Keratinocyte (primary cell): ENCODE results near the gene GRIK2. TPM values are rescaled to one million over a fixed set of nuclear protein-coding genes. Genes with fewer than 3 reads are reported as not detected.
"Not testable (repeated sequence)": the region's sequence is repeated elsewhere in the genome, so short reads cannot be mapped to it uniquely, and the experiment has no call there.

Source experiments
- DNase-seq: peaks from one replicate; pipeline ENCODE4 v3.0.0-alpha.2; 2011; ENCODE audit warnings: low read depth, missing footprints, low spot score
- FAIRE-seq: peaks from 2 replicates; lab custom pipeline; 2011; peaks lifted over from hg19 to GRCh38; lab: Jason Lieb, UNC
- H2AFZ ChIP-seq: 2 replicates; pipeline ENCODE4 v1.6.0; 2012; ENCODE audit warnings: low read length, control low read depth, inconsistent platforms; ENCODE audit not compliant: control insufficient read depth
- H3K27ac ChIP-seq: 2 replicates; pipeline ENCODE4 v1.5.1; 2011; ENCODE audit warnings: low read length; ENCODE audit not compliant: control insufficient read depth, insufficient read depth
- H3K27me3 ChIP-seq: 3 replicates; pipeline ENCODE4 v1.6.0; 2011; ENCODE audit warnings: low read length; ENCODE audit not compliant: control insufficient read depth, insufficient read depth; ENCODE audit errors: extremely low read depth
- H3K36me3 ChIP-seq, 2 experiments: 2 replicates in 1 of 2; 3 replicates in 1 of 2; pipeline ENCODE4 v1.5.1; 2011; ENCODE audit warnings: low read length in 2 of 2, mild to moderate bottlenecking in 1 of 2; ENCODE audit not compliant: control insufficient read depth in 2 of 2, insufficient read depth in 2 of 2; ENCODE audit errors: extremely low read depth in 1 of 2
- H3K4me1 ChIP-seq: 3 replicates; pipeline ENCODE4 v1.5.1; 2011; ENCODE audit warnings: low read length; ENCODE audit not compliant: control insufficient read depth, insufficient read depth; ENCODE audit errors: extremely low read depth
- H3K4me2 ChIP-seq: 3 replicates; pipeline ENCODE4 v1.6.0; 2011; ENCODE audit warnings: low read depth, low read length; ENCODE audit not compliant: control insufficient read depth, insufficient read depth; ENCODE audit errors: extremely low read depth
- H3K4me3 ChIP-seq, 3 experiments: fragments of 200-600 bp in 1 of 3; sonication (generic) in 1 of 3; 2 replicates in 2 of 3; 3 replicates in 1 of 3; pipeline ENCODE4 v1.5.1; 2011 to 2016; ENCODE audit warnings: low read length in 3 of 3, mild to moderate bottlenecking in 3 of 3, control low read depth in 2 of 3, inconsistent platforms in 1 of 3, low read depth in 1 of 3, mixed read lengths in 1 of 3, mixed run types in 1 of 3, moderate library complexity in 1 of 3; ENCODE audit not compliant: control insufficient read depth in 2 of 3, insufficient read depth in 2 of 3; ENCODE audit errors: extremely low read depth in 1 of 3
- H3K79me2 ChIP-seq: 2 replicates; pipeline ENCODE4 v1.6.0; 2012; ENCODE audit warnings: low read length; ENCODE audit not compliant: control insufficient read depth, insufficient read depth
- H3K9ac ChIP-seq: 3 replicates; pipeline ENCODE4 v1.6.0; 2011; ENCODE audit warnings: low read length; ENCODE audit not compliant: control insufficient read depth, insufficient read depth; ENCODE audit errors: extremely low read depth
- H3K9me1 ChIP-seq: 3 replicates; pipeline ENCODE4 v1.6.0; 2011; ENCODE audit warnings: low read length; ENCODE audit not compliant: control insufficient read depth, insufficient read depth; ENCODE audit errors: extremely low read depth
- H3K9me3 ChIP-seq: 2 replicates; pipeline ENCODE4 v1.5.1; 2012; ENCODE audit warnings: low read depth, low read length; ENCODE audit not compliant: control insufficient read depth
- H4K20me1 ChIP-seq: 3 replicates; pipeline ENCODE4 v1.6.0; 2011; ENCODE audit warnings: low read length; ENCODE audit not compliant: control insufficient read depth, insufficient read depth; ENCODE audit errors: extremely low read depth
- CTCF ChIP-seq, 3 experiments: IDR thresholded peaks in 1 of 3; conservative IDR thresholded peaks in 1 of 3; optimal IDR thresholded peaks in 1 of 3; 2 replicates in 2 of 3; 3 replicates in 1 of 3; pipeline versions ENCODE3 to v1.5.1; 2011; ENCODE audit warnings: low read length in 3 of 3, mild to moderate bottlenecking in 3 of 3, moderate library complexity in 2 of 3, control low read depth in 1 of 3, inconsistent platforms in 1 of 3; ENCODE audit not compliant: insufficient read depth in 2 of 3; ENCODE audit errors: extremely low read depth in 1 of 3
- EZH2 ChIP-seq: IDR thresholded peaks from one replicate; pipeline ENCODE4 v1.6.1; 2012; ENCODE audit warnings: inconsistent platforms, mild to moderate bottlenecking, low read length, moderate library complexity
- dilution Hi-C: fragments of 300-500 bp; cut with MboI; formaldehyde crosslinking; loops from one replicate; pipeline ENCODE4 v1.7.0; 2020; ENCODE audit warnings: low sequenced_read_pairs; ENCODE audit not compliant: extremely low pct_ligation_motif_present
- polyA plus RNA-seq, 5 experiments: library from polyadenylated mRNA; depleted of rRNA in 3 of 5; stranded (reverse) in 3 of 5; stranded (forward) in 1 of 5; unstranded in 1 of 5; fragments of >200 nt; gene quantifications; 1 replicate in 1 of 5; 2 replicates in 3 of 5; 3 replicates in 1 of 5; pipeline versions ENCODE4 v1.2.1 to v1.2.3, GENCODE V29; 2011 to 2012; ENCODE audit warnings: missing spikeins in 2 of 5, low read depth in 1 of 5, low replicate concordance in 1 of 5

Gene GRIK2
- polyA plus RNA-seq, 1 donor (not counting 4 experiments of a cell fraction or from before 2014, with no cell fraction given): 0.01 TPM

GRCh38 chr6:101379926-101380325 lies 13.6 kb upstream of the GRIK2 start:
- no peak overlapping the region for H3K4me3 ChIP-seq
- no peaks in the 10 kb centered on the region for H3K27me3 ChIP-seq
- no peak overlapping the region for H3K4me2 ChIP-seq
- H2AFZ ChIP-seq: no peak overlapping the region
- H3K79me2 ChIP-seq: no peaks in the 10 kb centered on the region
- H3K9ac ChIP-seq: no peak overlapping the region
- dilution Hi-C loops: no loop called here
- H3K27ac ChIP-seq: no peak overlapping the region
- no peaks in the 10 kb centered on the region for H3K4me1 ChIP-seq
- FAIRE-seq: no peak
- H4K20me1 ChIP-seq: no peaks in the 10 kb centered on the region
- no peak for DNase-seq
- no peak for TF ChIP-seq CTCF (optimal IDR thresholded peaks at IDR 0.05 in 1 of 3, IDR thresholded peaks at IDR 0.05 in 1 of 3, conservative IDR thresholded peaks at IDR 0.05 in 1 of 3; ENCODE audit: extremely low read depth in 1 of 3, insufficient read depth in 2 of 3, low read length in 3 of 3)
- TF ChIP-seq EZH2: no peak
- H3K9me3 ChIP-seq: no peaks in the 10 kb centered on the region
- no peaks in the 10 kb centered on the region for H3K9me1 ChIP-seq
- no peaks in the 10 kb centered on the region for H3K36me3 ChIP-seq

DNA sequence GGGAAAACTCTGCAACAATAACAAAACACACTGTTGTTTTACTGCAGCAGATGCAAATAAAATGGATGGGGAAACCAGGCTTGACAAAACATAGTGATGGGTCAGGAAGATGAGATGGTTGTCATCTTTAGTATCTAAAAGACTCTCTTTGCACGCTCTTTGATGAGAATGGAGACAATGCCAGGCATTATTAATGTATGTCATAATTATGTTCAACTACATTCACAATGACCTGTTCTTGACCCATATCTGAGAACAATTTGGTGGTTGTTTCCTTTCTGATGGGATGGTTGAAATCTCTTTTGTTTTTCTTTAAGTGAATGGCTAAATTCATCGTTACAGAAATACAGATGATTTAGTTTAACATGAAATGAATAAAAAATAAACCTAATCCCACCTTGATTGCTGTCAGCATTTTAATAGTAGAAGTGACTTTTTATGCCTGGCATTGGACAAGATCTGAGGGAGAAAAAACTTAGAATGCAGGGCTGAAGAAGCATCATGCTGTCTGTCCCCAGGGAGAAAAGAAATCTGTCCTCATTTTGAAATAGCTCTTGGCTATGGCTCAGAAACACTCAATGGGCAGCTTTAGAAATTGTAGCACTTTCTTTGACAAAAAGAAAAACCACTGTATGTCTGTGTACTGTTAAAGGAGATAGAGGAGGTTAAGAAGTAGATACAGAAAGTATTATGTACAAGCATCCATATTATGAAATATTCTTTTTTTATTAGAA lies 12.4 kb upstream of the GRIK2 start:
- H3K79me2 ChIP-seq: no peaks in the 10 kb centered on the region
- no peaks in the 10 kb centered on the region for H3K9me1 ChIP-seq
- no peak overlapping the region for H3K9ac ChIP-seq
- no peaks in the 10 kb centered on the region for H4K20me1 ChIP-seq
- dilution Hi-C loops: no loop called here
- no peaks in the 10 kb centered on the region for H3K36me3 ChIP-seq
- DNase-seq (no peak), FAIRE-seq (no peak)
- H3K27me3 ChIP-seq: no peaks in the 10 kb centered on the region
- no peak overlapping the region for H3K27ac ChIP-seq
- no peak overlapping the region for H3K4me3 ChIP-seq
- no peak overlapping the region for H3K4me2 ChIP-seq
- H3K4me1 ChIP-seq: no peaks in the 10 kb centered on the region
- no peak for TF ChIP-seq CTCF (optimal IDR thresholded peaks at IDR 0.05 in 1 of 3, IDR thresholded peaks at IDR 0.05 in 1 of 3, conservative IDR thresholded peaks at IDR 0.05 in 1 of 3; ENCODE audit: extremely low read depth in 1 of 3, insufficient read depth in 2 of 3, low read length in 3 of 3)
- TF ChIP-seq EZH2: no peak
- no peaks in the 10 kb centered on the region for H3K9me3 ChIP-seq
- no peak overlapping the region for H2AFZ ChIP-seq

DNA sequence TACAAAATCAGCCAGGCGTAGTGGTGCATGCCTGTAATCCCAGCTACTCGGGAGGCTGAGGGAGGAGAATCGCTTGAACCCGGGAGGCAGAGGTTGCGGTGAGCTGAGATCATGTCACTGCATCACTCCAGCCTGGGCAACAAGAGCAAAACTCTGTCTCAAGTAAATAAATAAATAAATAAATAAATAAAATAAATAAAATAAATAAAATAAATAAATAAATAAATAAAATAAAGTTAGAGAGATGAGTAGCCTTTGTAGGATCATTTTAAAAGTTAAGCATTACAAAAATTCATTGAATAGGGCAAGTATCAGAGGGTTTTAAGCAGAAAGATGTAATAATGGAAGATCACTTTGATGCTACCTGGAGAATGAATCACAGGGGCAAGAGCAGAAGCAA lies 9.8 kb upstream of the GRIK2 start:
- DNase-seq, FAIRE-seq, H3K4me2 ChIP-seq, H2AFZ ChIP-seq, H3K27me3 ChIP-seq, H3K4me3 ChIP-seq, H3K4me1 ChIP-seq, H3K27ac ChIP-seq, H3K9me1 ChIP-seq, H4K20me1 ChIP-seq, H3K9ac ChIP-seq, dilution Hi-C loops, H3K36me3 ChIP-seq, H3K9me3 ChIP-seq, H3K79me2 ChIP-seq: not testable (repeated sequence)
